ENCODE results near the gene NR1D2. TPM values are rescaled to one million over a fixed set of nuclear protein-coding genes. Genes with fewer than 3 reads are reported as not detected.

NR1D2 gene
- total and polyA plus RNA-seq, 2 experiments from 2014 or later = 6.6 to 20.7 TPM

DNA sequence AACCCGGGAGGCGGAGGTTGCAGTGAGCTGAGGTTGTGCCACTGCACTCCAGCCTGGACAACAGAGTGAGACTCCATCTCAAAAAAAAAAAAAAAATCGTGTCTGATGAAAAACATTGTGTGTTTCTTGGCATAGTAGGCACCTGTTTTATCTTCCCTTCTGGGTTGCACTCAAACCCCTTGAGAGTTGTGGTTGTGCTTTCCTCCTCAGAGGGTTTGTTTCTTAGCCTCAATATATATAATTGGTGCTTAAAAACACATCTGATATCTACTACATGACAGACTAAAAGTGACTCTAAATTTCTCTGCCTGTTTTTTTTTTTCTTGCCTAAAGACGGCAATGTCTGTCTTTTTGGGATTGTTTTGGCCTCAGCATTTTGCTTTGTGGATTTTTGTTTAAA lies 7.6 kb downstream of the NR1D2 start:
- no peak for DNase-seq (ENCODE audit: low spot score)
- Histone ChIP-seq H3K36me3 (ENCODE audit: insufficient read depth) (no peaks in the 10 kb centered on the region), H3K9me2 (ENCODE audit: insufficient read depth) (no peaks in the 10 kb centered on the region), H3K4me3 (no peak overlapping the region), H3K4me2 (no peak overlapping the region), H3K4me1 (ENCODE audit: insufficient read depth) (peaks cover 6% of the 10 kb centered on the region), H2AFZ (no peak overlapping the region), H3K79me2 (replicated peaks; ENCODE audit: insufficient read depth) (peaks cover 97% of the 10 kb centered on the region), H4K20me1 (replicated peaks; ENCODE audit: insufficient read depth) (peaks cover 16% of the 10 kb centered on the region), H3K27ac (ENCODE audit: low read depth) (no peak overlapping the region), H3K27me3 (ENCODE audit: insufficient read depth) (no peaks in the 10 kb centered on the region), H3F3A (replicated peaks; ENCODE audit: low read depth) (no peaks in the 10 kb centered on the region)
- Mint-ChIP-seq H3K4me3 (no peak overlapping the region), H3K36me3 (ENCODE audit: low read depth) (peaks cover 28% of the 10 kb centered on the region), H3K27me3 (ENCODE audit: insufficient read depth, low read depth, poor library complexity) (no peaks in the 10 kb centered on the region), H3K9me3 (no peaks in the 10 kb centered on the region), H3K4me1 (peaks cover 22% of the 10 kb centered on the region), H3K27ac (no peak overlapping the region)
- TF ChIP-seq, protein P1, sequence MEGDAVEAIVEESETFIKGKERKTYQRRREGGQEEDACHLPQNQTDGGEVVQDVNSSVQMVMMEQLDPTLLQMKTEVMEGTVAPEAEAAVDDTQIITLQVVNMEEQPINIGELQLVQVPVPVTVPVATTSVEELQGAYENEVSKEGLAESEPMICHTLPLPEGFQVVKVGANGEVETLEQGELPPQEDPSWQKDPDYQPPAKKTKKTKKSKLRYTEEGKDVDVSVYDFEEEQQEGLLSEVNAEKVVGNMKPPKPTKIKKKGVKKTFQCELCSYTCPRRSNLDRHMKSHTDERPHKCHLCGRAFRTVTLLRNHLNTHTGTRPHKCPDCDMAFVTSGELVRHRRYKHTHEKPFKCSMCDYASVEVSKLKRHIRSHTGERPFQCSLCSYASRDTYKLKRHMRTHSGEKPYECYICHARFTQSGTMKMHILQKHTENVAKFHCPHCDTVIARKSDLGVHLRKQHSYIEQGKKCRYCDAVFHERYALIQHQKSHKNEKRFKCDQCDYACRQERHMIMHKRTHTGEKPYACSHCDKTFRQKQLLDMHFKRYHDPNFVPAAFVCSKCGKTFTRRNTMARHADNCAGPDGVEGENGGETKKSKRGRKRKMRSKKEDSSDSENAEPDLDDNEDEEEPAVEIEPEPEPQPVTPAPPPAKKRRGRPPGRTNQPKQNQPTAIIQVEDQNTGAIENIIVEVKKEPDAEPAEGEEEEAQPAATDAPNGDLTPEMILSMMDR (conservative IDR thresholded peaks at IDR 0.05; ENCODE audit: low read depth in 2 of 2) = no peak
- TF ChIP-seq, protein P2, sequence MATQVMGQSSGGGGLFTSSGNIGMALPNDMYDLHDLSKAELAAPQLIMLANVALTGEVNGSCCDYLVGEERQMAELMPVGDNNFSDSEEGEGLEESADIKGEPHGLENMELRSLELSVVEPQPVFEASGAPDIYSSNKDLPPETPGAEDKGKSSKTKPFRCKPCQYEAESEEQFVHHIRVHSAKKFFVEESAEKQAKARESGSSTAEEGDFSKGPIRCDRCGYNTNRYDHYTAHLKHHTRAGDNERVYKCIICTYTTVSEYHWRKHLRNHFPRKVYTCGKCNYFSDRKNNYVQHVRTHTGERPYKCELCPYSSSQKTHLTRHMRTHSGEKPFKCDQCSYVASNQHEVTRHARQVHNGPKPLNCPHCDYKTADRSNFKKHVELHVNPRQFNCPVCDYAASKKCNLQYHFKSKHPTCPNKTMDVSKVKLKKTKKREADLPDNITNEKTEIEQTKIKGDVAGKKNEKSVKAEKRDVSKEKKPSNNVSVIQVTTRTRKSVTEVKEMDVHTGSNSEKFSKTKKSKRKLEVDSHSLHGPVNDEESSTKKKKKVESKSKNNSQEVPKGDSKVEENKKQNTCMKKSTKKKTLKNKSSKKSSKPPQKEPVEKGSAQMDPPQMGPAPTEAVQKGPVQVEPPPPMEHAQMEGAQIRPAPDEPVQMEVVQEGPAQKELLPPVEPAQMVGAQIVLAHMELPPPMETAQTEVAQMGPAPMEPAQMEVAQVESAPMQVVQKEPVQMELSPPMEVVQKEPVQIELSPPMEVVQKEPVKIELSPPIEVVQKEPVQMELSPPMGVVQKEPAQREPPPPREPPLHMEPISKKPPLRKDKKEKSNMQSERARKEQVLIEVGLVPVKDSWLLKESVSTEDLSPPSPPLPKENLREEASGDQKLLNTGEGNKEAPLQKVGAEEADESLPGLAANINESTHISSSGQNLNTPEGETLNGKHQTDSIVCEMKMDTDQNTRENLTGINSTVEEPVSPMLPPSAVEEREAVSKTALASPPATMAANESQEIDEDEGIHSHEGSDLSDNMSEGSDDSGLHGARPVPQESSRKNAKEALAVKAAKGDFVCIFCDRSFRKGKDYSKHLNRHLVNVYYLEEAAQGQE (IDR thresholded peaks at IDR 0.05; ENCODE audit: unreplicated experiment) = no peak
- TF ChIP-seq EZH2 (IDR thresholded peaks at IDR 0.05; ENCODE audit: low read depth, unreplicated experiment) (no peak), ZNF114 (CRISPR knock-in tag; IDR thresholded peaks at IDR 0.05) (no peak), CREB1 (CRISPR knock-in tag; IDR thresholded peaks at IDR 0.05; ENCODE audit: low read depth) (no peak), STAT1 (IDR thresholded peaks at IDR 0.05; ENCODE audit: unreplicated experiment) (no peak)
- TF ChIP-seq, protein P3, sequence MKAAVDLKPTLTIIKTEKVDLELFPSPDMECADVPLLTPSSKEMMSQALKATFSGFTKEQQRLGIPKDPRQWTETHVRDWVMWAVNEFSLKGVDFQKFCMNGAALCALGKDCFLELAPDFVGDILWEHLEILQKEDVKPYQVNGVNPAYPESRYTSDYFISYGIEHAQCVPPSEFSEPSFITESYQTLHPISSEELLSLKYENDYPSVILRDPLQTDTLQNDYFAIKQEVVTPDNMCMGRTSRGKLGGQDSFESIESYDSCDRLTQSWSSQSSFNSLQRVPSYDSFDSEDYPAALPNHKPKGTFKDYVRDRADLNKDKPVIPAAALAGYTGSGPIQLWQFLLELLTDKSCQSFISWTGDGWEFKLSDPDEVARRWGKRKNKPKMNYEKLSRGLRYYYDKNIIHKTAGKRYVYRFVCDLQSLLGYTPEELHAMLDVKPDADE (IDR thresholded peaks at IDR 0.05) = no peak
- TF ChIP-seq, protein P4, sequence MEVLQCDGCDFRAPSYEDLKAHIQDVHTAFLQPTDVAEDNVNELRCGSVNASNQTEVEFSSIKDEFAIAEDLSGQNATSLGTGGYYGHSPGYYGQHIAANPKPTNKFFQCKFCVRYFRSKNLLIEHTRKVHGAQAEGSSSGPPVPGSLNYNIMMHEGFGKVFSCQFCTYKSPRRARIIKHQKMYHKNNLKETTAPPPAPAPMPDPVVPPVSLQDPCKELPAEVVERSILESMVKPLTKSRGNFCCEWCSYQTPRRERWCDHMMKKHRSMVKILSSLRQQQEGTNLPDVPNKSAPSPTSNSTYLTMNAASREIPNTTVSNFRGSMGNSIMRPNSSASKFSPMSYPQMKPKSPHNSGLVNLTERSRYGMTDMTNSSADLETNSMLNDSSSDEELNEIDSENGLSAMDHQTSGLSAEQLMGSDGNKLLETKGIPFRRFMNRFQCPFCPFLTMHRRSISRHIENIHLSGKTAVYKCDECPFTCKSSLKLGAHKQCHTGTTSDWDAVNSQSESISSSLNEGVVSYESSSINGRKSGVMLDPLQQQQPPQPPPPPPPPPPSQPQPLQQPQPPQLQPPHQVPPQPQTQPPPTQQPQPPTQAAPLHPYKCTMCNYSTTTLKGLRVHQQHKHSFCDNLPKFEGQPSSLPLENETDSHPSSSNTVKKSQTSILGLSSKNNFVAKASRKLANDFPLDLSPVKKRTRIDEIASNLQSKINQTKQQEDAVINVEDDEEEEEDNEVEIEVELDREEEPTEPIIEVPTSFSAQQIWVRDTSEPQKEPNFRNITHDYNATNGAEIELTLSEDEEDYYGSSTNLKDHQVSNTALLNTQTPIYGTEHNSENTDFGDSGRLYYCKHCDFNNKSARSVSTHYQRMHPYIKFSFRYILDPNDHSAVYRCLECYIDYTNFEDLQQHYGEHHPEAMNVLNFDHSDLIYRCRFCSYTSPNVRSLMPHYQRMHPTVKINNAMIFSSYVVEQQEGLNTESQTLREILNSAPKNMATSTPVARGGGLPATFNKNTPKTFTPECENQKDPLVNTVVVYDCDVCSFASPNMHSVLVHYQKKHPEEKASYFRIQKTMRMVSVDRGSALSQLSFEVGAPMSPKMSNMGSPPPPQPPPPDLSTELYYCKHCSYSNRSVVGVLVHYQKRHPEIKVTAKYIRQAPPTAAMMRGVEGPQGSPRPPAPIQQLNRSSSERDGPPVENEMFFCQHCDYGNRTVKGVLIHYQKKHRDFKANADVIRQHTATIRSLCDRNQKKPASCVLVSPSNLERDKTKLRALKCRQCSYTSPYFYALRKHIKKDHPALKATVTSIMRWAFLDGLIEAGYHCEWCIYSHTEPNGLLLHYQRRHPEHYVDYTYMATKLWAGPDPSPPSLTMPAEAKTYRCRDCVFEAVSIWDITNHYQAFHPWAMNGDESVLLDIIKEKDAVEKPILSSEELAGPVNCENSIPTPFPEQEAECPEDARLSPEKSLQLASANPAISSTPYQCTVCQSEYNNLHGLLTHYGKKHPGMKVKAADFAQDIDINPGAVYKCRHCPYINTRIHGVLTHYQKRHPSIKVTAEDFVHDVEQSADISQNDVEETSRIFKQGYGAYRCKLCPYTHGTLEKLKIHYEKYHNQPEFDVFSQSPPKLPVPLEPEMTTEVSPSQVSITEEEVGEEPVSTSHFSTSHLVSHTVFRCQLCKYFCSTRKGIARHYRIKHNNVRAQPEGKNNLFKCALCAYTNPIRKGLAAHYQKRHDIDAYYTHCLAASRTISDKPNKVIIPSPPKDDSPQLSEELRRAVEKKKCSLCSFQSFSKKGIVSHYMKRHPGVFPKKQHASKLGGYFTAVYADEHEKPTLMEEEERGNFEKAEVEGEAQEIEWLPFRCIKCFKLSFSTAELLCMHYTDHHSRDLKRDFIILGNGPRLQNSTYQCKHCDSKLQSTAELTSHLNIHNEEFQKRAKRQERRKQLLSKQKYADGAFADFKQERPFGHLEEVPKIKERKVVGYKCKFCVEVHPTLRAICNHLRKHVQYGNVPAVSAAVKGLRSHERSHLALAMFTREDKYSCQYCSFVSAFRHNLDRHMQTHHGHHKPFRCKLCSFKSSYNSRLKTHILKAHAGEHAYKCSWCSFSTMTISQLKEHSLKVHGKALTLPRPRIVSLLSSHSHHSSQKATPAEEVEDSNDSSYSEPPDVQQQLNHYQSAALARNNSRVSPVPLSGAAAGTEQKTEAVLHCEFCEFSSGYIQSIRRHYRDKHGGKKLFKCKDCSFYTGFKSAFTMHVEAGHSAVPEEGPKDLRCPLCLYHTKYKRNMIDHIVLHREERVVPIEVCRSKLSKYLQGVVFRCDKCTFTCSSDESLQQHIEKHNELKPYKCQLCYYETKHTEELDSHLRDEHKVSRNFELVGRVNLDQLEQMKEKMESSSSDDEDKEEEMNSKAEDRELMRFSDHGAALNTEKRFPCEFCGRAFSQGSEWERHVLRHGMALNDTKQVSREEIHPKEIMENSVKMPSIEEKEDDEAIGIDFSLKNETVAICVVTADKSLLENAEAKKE (CRISPR knock-in tag; IDR thresholded peaks at IDR 0.05) = no peak
- ATAC-seq = no peak
